Fibroblast of skin of right quadriceps (primary cell): ENCODE measurements around the gene ITGA11.

Experiments used
- DNase-seq: peaks from one replicate; pipeline ENCODE4 v3.0.0-alpha.2; 2013

Gene ITGA11

DNA sequence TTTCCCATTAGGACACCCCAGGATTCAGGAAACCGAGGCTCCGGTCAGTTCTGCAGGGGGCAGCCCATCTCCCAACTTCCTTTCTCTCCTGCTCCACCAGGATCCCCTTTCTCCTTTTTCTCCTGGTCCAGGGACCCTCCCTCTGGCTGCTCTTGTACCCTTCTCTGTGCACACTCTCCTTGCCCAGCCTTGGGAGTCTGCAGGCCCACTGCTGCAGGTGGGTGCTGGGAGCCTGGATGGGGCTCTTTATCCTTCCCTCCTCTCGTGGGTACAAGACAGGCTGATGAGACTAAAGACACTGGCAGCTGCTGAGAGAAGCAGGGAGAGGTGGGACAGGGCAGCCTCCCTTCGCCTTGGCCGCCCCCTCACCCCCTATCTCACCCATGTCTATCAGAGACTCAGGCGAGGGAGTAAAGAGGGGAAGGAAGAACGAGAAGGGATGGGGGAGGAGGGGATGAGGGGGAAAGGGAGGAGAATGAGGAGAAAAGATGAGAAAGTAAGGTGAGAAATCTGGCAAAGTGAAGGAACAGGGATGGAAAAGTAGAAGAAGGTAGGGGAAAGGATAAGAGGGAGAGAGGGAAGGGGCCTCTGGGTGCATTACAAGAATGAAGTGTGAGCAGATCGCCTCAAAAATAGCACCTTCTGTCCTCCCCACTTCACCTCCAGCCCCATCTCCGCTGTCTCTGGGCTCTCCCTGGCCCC, 45.2 kb downstream of the ITGA11 start:
- no peak for DNase-seq

DNA sequence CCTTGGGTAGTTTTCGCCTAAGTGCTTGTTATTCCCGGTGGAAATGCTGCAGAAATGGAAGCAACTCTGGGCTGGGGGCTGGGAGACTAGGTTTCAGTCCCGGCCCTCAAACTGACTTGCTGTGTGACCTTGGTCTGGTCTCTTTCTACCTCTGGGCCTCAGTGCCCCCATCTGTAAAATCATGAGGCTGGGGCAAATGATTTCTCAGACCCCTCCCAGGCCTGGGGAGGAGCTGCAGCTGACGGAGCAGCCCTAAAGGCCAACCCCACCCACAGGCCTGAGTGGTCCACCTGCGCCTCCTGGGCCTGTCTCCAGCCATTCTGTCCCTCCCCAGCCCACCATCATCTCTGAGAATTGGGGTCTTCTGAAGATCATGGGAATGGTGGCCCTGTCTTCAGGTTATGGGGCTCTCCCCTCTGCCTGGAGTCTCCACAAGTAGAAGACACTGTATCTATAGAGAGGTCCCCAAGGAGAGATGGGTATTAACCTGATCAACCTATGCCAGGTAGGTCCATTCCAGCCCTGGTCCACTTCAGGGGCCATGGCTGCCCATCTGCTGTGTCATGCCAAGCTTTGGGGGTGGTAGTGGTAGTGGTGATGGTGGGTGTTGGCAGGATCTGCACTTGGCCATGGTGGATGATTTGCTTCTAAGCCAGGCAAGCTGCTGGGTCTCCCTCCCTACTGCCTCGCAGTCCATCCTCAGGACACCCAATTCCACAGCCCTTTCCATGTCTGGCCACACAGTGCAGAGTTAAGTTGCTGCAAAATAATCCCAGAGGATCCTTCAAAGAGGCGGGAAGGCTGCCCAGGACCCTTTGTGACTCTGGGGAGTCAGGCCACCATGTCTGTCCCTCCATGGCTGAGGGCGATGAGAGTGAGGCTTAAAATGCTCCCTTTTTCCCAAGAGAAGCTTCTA, 46.0 kb downstream of the ITGA11 start:
- DNase-seq, result no peak

DNA sequence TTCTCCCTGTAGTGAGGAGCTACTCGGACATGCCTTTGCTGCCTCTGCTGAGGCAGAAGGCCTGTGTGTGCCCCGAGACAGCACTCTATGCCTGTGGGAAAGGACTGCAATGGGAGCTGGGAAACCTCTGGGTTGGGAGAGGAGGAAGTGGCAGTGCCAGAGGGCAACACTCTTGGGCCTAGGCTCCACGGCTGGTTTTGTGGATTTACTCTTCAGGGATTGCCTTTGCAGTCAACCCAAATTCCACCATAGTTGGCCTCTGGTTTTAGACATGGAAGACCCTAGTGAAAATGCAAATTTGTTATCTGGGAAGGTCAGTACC, 46.8 kb downstream of the ITGA11 start:
- DNase-seq, result no peak

DNA sequence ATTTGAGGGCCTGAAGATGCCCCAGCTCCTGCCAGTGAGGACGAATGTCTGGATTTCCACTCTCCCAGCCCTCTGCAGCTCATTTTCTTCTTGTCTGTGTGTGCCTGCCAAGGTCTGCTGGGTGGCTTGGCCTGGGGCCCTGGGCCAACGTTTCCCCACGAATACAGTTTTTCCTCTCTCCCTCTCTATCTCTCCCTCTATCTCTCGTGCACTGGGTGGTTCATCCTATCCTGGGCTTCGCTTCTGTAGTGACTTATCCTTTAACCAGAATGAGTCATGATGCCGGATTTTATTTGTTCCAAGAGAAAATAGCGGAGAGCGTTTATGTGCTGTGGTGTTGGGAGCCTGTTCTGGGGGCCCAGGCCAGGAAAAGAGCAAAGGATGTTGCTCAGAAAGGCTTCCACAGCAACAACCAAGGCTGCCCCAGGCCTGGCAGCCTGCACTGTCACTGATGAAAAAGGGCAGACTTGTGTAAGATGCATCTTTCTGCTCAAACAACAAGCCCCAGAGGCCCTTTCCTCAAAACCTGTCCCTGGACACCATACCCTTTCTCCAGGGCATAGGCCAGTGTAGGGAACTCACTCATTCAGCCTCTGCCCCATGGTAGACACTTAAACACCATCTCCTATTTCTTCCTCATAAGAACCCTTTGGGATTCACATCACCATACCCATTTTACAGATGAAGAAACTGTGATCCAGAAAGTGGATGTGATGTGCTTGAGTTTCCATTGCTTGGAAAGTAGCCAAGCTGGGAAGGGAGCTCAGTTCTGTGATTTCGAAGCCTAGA, 47.3 kb downstream of the ITGA11 start:
- DNase-seq, result peak; percentile 97

DNA sequence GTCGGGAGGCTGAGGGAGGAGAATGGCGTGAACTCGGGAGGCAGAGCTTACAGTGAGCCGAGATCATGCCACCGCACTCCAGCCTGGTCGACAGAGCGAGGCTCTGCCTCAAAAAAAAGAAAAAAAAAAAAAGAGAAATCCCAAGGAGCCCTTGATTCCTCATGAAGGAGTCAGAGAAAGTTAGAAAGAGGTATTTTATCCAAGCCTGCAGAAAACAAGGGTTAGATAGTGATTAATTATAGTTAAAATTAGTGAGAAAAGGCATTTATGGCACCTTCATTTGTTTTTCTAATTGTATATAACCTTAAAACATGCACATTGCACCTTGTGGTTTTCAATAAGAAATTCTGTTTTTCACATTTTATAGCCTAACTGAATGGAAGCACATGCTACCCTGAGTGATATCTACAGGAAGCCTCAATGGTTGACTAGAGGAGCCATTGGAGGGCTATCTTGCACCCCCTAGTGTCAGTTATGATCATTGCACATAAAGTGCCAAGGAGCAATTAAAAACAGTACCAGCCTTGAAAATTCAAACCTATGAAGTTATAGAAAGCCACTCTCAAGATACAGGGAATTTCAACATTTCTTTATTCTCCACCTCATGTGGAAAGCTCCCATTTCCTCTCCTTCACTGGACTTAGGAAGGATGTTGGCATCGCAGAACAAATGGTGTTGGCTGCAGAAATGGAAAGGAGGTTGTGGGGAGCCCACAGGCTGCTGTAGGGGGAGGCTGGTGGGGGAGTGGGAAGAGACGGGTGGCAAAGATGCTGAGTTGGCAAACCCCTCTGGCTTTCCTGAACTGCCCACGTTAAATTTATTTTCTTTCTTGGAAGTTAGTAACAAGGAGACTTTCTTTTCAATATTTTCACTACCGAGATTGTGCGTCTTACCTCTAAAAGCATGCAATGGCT, 48.5 kb downstream of the ITGA11 start:
- peak; percentile 49 for DNase-seq

DNA sequence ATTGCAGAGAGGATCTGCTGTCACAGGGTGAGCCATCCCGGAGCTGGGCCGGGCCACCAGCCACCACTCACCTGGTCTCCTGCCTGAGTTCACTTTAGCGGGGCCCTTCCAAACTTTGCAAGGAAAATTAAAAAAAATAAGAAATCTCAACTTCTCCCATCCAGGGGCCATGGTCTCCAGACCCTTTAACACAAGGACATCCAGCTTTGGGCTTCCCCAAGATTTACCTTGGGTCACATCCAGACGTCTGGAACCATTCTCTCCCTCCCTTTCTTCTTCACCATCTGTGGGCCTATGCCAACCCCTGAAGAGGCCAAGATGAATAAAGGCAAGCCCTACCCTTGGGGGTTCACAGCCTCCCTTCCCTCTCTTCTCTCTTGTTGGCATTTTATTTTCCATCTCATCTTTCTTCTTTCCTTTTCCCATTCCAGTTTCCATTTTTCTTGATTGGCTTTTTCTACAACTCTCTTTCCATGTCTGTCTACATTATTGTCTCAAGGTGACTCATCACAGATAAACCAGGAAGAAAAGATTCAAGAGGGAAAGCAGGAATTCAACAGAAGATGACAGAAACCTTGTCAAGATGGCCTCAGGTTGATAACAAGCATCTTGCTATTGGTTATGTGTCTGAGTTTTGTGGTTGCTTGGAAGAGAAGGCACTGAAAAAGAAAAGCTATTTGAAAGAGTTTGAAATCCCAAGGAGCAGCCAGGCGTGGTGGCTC, 49.5 kb downstream of the ITGA11 start:
- no peak for DNase-seq

DNA sequence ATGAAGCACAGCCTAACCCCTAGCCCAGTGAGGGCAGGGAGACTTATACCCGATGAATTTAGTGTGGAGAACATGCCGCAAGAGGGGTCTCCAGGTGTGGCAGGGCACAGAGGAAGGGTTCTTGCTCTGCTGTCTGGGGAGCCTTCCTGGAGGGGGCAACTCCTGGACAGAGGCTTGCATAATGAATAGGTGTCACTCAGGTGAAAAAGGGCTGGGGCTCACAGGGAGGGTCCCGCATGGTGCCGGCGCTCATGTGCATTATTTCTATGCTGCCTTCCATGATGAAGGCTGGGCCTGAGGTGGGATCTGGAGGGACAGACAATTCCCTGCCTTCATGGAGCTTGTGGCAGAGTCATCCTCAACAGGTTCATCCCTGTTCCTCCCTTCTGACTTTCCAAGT, 51.5 kb downstream of the ITGA11 start:
- DNase-seq, result no peak

DNA sequence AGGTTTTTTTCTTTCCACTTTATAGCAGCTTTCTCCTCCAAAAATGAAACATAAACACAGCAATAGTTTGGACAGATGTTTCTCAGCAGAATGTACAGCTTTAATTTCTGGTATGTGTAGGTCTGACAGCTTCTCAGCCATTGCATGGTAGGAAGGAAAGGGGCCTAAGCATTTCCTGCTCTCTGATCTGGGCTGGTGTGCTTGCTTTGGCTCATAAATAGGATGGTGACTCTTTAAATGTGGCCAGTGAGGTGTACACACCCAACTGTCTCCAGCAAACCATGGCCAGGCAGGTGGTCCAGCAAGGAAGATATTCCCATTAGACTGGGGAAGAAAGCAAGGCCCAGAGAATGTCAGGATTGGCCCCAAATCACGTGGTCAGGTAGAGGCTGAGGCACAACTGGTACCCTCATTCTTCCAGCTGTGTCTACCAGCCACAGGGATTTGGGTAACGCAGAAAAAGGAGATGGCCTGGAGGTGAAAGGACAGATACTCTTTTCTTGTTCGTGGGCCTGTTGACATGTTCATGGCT, 52.1 kb downstream of the ITGA11 start:
- peak; percentile 25 for DNase-seq

DNA sequence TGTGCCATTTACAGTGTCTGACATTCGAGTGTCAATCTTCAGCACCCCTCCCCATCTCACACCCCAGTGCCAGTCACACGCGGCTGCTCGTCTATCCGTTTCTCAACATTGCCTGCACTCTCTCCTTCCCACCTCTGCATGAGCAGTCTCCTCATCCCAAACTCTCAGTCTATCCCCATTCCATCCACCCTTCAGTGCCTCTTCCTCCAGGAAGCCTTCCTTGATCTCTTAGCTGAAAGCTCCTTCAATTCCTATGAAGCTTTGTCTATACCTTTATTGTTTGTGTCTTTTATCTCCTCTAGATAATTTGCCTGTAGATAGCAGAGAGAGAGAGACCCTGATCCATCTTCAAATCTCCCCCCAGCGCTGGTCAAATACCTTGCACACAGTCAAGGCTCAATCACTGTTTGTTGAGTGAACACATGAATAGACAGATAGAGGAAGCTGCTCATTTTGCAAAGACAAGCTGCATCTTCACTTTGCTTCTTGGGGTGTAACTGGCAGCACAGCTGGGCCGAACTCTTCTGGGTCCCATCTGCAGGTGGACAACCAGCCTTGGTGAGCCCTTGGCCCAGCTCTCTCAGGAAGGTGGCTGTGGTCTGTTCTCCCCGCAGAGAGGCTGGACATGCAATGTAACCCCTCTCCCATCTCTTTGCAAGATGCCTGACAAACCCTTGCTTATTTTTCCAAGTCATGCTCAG, 52.8 kb downstream of the ITGA11 start:
- no peak for DNase-seq

DNA sequence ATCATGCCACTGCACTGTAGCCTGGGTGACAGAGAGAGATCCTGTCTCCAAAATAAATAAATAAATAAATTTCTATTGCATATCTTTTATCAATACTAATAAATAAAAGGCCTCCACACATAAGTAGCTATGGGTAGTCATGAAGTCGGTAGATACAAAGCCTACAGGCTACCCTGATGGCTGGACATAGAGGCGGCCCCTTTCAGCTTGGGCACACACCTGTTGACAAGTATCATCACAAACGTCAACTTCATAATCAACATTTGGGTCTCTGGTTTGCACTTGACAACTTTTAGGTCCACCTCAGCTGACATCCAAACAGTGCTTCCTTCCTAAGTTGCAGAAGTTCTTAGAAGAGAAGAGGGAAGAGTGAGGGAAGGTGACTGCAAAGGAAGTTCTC, 53.4 kb downstream of the ITGA11 start:
- no peak for DNase-seq

DNA sequence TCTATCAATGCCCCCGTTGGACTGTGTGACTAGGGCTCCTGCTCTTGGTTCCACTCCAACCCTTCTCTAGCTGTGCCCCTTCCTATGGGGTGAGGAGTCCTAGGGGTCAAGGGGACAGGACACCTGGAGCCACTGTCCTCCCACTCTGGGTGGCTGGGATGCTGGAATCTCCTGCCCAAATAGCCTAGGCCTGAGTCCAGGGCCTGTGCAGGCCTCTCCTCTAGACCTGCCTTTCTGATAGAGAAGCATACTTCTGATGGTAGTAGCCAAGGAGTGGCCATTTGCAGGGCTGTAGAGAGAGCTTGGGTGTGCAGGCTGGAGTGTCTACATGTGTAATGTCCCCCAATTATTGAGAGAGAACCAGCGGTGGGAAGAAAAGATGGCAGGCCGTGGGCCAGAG, 54.2 kb downstream of the ITGA11 start:
- no peak for DNase-seq

DNA sequence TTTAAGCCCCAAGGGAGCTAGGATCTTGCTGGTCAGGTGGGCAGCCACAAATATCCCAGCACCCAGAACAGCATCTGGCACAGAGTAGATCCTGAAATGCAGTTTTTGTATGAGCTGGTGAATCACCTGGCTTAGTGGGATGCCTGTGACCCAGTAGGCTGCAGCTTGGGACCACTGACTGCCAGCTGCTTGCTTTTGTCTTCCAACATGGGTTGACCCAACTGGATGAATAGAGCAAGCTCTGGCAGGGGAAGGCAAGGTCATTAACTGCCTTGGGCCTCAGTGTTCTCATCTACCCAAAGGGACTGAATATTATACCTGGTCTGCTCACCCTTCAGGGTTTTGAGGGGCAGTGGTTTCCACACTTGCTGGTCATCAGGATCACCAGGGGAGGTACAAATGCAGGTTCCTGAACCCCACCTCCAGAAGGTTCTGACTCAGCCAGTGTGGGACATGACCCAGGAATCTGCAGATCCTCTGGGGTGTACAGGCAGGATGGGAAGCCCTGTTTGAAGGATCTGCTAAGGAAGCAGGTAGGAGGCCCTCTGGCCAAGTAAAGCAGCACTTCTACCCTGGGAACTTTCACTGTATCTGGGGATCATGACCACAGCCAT, 55.4 kb downstream of the ITGA11 start:
- DNase-seq, result no peak

DNA sequence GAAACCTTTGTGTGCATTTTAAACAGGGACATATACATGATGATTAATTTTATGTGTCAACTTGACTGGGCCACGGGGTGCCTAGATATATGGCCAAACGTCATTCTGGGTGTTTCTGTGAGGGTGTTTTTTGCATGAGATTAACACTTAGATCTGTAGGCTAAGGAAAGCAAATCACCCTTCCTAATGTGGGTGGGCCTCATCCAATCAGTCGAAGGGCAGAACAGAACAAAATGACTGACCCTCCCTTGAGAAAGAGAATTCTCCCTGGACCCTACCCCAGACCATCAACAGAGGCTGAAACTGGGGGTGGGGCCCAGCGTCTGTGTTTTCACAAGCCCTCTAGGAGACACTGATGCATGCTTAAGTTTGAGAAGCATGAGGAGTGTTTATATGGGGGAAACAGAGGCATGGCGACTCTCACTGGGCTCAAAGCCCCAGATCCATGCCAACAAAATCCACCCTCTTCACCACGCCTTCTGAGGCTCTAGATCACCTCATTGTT, 56.2 kb downstream of the ITGA11 start:
- DNase-seq, result no peak

DNA sequence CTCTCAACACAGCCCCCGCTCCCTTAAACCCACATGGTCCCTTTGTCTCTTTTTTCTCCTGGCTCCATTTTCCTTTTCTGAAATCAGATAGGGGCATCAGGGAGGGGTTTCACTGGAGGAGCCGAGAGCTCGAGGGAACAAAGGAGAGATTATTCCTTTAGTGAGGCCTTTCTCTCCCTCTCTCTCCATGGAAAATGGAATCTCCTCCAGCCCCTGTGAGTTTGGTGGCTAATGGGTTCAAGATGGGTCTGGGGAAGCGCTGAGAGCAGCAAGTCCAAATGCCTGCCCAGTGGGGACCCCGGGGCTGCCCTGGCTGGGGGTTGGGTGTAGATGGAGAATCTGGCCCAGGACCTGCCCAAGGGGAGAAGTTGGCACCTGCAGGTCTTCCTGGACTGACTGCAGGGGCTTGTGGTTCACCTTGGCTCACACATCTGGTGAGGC, 56.8 kb downstream of the ITGA11 start:
- no peak for DNase-seq

DNA sequence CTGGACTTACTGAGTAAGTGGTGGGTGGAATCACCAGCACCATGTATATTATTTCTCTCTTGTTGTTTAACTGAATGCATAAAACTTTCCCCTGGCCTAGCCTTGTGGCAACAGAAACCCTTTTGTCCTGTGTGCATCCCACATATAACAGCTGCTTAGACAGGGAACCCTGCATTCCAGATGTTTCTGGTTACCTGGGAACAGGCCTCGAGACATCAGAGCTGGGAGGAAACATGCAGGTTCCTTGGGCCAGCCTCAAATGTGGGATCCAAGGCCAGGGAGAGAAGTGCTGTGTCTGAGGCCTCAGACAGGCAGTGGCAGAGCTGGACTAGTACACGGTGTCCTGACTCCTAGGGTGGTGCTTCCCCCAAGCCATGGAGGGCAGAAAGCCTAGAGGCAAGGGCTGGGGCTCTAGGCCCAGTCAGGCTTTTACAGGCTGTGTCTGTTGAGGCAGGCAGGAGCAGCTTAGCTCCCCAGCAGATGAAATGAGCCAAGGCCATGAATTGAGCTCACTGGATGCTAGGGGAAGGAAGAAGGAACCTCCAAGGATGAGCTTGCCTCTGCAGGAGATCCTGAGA, 57.7 kb downstream of the ITGA11 start:
- no peak for DNase-seq

DNA sequence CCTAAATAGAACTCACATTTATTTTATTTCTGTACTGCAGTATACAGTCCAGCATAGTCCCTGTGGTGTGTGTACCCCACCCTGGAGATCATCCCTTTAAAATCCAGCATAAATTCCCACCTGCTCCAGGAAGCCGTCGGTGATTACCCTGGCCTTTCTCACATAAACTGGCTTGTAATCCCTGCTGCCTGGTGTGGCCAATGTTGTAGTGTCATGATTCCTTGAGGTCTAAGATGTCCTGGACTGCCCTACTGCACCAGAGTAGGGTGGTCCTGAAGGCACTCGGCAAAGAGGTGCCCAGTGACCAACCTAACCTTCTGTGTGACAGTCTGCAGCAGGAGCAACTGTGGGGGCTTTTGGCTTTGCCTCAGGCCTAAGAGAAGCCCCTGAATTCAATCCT, 58.9 kb downstream of the ITGA11 start:
- no peak for DNase-seq

DNA sequence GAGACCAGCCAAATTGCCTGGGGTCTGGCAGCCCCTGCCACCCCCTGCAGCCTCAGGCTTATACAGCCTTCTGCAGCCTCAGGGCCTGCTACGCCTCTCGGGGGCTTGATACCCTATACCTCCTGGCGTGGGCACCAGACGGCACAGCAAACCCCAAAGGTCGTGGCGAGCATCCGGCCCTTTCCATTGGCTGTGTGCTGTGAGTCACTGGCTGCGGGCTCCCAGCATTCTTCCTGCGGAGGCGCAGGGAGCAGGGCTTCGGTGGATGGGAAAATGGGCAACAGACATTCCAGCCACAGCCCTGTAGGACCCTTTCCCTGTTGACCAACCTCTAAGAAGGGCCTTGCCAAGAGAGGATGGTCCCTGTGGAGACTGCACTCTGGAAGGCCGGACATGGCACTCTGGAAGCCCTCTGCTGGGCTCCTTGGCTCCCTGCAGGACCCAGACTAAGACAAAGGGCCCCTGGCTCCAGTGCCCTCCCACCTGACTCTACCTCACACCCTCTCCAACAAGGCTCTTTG, 59.6 kb downstream of the ITGA11 start:
- no peak for DNase-seq

DNA sequence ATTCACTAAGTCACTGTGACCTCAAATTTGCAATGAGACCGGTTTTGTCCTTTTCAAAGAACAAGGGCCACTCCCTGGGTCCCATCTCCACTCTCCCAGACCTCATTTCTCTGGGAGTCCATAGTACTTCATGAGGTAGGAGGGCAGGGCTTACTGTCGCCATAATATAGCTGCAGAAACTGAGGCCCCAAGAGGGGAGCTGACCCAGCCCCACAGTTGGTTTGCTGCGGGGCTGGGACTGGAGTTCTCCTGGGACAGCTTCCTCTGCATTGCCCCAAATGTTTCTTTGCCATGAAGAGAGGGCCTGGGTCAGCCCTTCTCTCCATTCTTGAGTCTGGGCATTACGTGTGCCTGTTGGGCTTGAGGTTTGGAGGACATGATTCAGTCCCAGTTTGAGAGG, 60.1 kb downstream of the ITGA11 start:
- DNase-seq, result no peak

DNA sequence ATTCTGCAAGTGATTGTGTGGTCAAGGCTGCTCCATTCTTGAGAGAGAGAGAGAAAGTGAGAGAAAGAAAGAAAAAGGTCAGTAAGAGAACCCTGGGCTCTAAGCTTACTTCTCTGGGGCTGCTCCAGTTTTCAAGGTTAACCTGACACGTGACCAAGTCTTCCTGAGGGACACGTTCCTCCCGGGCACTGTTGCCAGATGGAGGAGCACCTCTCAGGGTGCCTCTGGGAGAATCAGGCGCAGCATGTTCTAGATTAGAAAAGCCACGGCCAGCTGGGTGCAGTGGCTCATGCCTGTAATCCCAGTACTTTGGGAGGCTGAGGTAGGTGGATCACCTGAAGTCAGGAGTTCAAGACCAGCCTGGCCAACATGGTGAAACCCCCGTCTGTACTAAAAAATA, 60.8 kb downstream of the ITGA11 start:
- no peak for DNase-seq

DNA sequence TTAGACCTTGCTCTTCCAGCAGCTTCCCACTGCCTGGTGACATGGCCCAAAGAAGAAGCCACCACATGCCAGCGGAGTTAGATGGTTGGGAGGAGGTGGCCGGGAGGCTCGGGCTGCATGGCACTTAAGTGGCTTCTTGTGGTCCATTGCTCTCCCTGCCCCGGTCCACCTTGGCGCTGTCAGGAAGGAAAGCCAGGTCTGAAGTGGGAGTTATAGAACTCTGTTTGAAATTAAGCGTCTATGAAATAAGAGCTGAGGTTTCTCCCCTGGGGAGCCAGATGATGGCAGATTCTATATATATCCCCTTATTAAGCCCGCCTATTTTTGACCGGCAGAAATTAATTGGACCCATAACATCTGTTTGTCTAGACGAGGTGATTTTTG, 61.2 kb downstream of the ITGA11 start:
- peak; percentile 46 for DNase-seq
